ENCODE results near the gene BNIP2.

DNA sequence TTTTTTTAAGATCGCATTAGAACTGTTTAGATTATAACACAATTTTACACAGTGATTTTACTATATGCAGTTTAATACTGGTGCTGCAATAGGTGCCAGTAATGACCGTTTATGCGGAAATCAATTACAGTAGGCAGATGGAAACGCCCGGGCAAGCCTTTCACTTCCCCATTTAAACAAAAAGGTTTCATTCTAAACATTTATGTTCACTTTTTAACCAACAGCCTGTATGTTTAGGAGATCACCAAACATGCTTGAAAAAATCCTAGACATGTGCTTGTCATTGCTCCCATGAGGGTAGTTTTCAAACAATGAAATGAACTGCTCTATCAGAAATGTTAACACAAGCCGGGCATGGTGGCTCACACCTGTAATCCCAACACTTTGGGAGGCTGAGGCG is 2.7 kb downstream of the BNIP2 start:
- TF ChIP-seq POLR2A (IDR thresholded peaks at IDR 0.05; ENCODE audit: low read depth, low read length) (no peak), TAF1 (IDR thresholded peaks at IDR 0.05; ENCODE audit: low read depth, low read length) (no peak)

Data from GM12891 (cell line).